Measurements from ENCODE around the gene IL23A. TPM values are rescaled to one million over a fixed set of nuclear protein-coding genes. Genes with fewer than 3 reads are reported as not detected.

IL23A gene
- total and polyA plus RNA-seq, 10 of the 15 experiments (the other 5 are each of a cell fraction or from before 2014, with no cell fraction given) = 3.3 to 11.1 (median 5.2) TPM

GRCh38 chr12:56304872-56305590 lies 33.7 kb upstream of the IL23A start:
- H3K9ac ChIP-seq (ENCODE audit: control insufficient read depth, insufficient read depth, low read length) = no peak overlapping the region
- H3K4me3 ChIP-seq = no peak overlapping the region
- peaks cover 2% of the 10 kb centered on the region for H3K79me2 ChIP-seq (ENCODE audit: control insufficient read depth, insufficient read depth, low read length)
- no peak for ATAC-seq
- in situ Hi-C loops (cut with MboI) = no loop called here
- no TSS peak for BruUV-seq (replicated peaks)
- no peaks in the 10 kb centered on the region for H4K20me1 ChIP-seq (ENCODE audit: control insufficient read depth, insufficient read depth)
- POLR2A ChIA-PET = no interaction called here
- no peak for DNase-seq (ENCODE audit: low read depth, low spot score)
- RAD21 ChIA-PET (ENCODE audit: unreplicated experiment) = no interaction called here
- WGBS (ENCODE audit: insufficient coverage, insufficient replicate concordance, low lambda C conversion rate, missing lambda C conversion rate) = 86% methylated on average over 8 of the region's 8 CpGs
- no peak for TF ChIP-seq POLR2A (IDR thresholded peaks at IDR 0.05; ENCODE audit: low read depth, low read length)
- no peak for TF ChIP-seq CHD2 (IDR thresholded peaks at IDR 0.05; ENCODE audit: borderline replicate concordance, low read depth, low read length)
- no peak for TF ChIP-seq MYC (IDR thresholded peaks at IDR 0.05; ENCODE audit: insufficient read depth, insufficient read length, insufficient replicate concordance, low read length, severe bottlenecking)
- TF ChIP-seq CBX5 (IDR thresholded peaks at IDR 0.05; ENCODE audit: low read depth) = no peak
- no peak for TF ChIP-seq ZZZ3 (IDR thresholded peaks at IDR 0.05; ENCODE audit: control insufficient read depth, insufficient read length, low read depth)
- no peak for TF ChIP-seq TCF7 (IDR thresholded peaks at IDR 0.05; ENCODE audit: borderline replicate concordance)
- no peak for TF ChIP-seq HDAC6 (IDR thresholded peaks at IDR 0.05; ENCODE audit: unreplicated experiment)
- no peak for TF ChIP-seq CREM (IDR thresholded peaks at IDR 0.05; ENCODE audit: low read depth)
- CTCF ChIA-PET = no interaction called here
- peaks cover 0 to 9% of the 10 kb centered on the region in 2 experiments; a peak in 2 of 4 replicates for H3K36me3 ChIP-seq (ENCODE audit: control insufficient read depth in 2 of 2, insufficient read depth in 2 of 2, low read length in 1 of 2)
- H3K9me3 ChIP-seq (replicated peaks; ENCODE audit: control insufficient read depth, insufficient read depth, low read length) = no peaks in the 10 kb centered on the region
- no peaks in the 10 kb centered on the region for H3K27me3 ChIP-seq (replicated peaks in 1 of 2; ENCODE audit: control insufficient read depth in 2 of 2, insufficient read depth in 2 of 2, low read length in 1 of 2)
- H3K27ac ChIP-seq (ENCODE audit: control insufficient read depth, insufficient read depth) = no peak overlapping the region
- SMC1A ChIA-PET (ENCODE audit: uncharacterized antibody, unreplicated experiment) = no interaction called here
- H3K4me2 ChIP-seq (ENCODE audit: control insufficient read depth, insufficient read depth) = no peak overlapping the region
- FAIRE-seq = no peak
- intact Hi-C loops (cut with micrococcal nuclease; ENCODE audit: unreplicated experiment) = no loop called here
- H2AFZ ChIP-seq (ENCODE audit: control insufficient read depth, low read depth, low read length) = no peak overlapping the region
- peaks cover 11% of the 10 kb centered on the region for H3K4me1 ChIP-seq (ENCODE audit: control insufficient read depth, insufficient read depth, low read length)
